ENCODE results near the gene CCDC73.

Gene CCDC73

DNA sequence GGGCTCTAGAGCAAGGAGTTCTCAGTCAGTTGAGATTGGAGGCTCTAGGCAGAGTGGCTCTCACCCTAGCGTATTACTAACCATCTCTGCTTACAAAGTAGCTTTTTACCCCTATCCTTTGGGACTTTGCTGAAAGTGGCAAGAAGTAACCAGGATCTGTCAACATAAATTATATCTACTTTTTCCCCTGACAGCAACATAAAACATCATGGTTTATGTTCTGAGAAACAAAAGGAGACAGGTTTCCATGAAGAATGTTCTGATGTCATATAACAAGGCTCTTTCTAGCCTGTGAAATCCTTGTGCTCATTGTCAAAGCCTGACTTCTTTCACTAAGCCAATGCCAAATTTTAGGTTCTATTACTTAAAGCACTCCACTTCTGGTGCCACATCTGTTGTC is 218.0 kb downstream of the CCDC73 start:
- in situ Hi-C loops (cut with MboI; ENCODE audit: low pct_unique_long_range_greater_than_20kb, low sequenced_read_pairs, unreplicated experiment): no loop called here
- TF ChIP-seq, protein P1, sequence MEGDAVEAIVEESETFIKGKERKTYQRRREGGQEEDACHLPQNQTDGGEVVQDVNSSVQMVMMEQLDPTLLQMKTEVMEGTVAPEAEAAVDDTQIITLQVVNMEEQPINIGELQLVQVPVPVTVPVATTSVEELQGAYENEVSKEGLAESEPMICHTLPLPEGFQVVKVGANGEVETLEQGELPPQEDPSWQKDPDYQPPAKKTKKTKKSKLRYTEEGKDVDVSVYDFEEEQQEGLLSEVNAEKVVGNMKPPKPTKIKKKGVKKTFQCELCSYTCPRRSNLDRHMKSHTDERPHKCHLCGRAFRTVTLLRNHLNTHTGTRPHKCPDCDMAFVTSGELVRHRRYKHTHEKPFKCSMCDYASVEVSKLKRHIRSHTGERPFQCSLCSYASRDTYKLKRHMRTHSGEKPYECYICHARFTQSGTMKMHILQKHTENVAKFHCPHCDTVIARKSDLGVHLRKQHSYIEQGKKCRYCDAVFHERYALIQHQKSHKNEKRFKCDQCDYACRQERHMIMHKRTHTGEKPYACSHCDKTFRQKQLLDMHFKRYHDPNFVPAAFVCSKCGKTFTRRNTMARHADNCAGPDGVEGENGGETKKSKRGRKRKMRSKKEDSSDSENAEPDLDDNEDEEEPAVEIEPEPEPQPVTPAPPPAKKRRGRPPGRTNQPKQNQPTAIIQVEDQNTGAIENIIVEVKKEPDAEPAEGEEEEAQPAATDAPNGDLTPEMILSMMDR (IDR thresholded peaks at IDR 0.05; ENCODE audit: extremely low read depth, insufficient read depth, missing control alignments): no peak
- no peak for DNase-seq (ENCODE audit: low spot score)

DNA sequence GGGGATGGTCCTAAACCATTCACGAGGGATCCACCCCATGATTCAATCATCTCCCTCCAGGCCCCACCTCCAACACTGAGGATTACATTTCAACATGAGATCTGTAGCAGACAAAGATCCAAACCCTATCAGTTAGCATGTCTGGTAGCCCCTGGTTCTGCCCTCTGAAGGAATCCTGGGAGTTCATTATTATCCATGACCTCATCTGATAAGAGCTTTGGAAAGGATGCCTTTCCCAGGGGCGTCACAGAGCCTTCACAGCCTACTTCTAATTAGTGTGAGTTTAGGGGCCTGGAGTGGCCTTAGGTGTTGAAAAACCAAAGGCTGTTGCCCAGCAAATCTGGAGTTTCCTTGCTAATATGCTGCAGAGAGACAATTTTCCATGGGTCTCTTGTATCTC is 219.4 kb downstream of the CCDC73 start:
- in situ Hi-C loops (cut with MboI; ENCODE audit: low pct_unique_long_range_greater_than_20kb, low sequenced_read_pairs, unreplicated experiment): no loop called here
- no peak for DNase-seq (ENCODE audit: low spot score)
- TF ChIP-seq, protein P1 (IDR thresholded peaks at IDR 0.05; ENCODE audit: extremely low read depth, insufficient read depth, missing control alignments): no peak

DNA sequence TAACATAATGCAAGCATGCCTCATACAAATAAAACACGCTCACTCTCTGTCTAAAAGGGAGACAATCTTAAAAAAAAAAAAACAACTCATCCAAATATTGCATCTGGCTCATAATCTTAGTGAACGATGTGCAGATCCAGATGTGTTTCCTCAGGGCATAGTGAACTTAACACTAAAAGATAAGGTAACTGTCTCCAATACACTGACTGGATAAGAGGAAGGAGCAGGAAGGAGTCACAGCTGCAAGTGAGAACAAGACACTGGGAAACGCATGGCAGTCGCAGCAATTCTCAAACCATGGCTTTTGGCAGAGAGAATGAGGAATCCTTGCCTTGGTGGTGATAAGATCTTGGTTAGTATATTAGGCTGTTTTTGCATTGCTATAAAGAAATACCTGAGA is 220.0 kb downstream of the CCDC73 start:
- in situ Hi-C loops (cut with MboI; ENCODE audit: low pct_unique_long_range_greater_than_20kb, low sequenced_read_pairs, unreplicated experiment): no loop called here
- TF ChIP-seq, protein P1 (IDR thresholded peaks at IDR 0.05; ENCODE audit: extremely low read depth, insufficient read depth, missing control alignments): no peak
- DNase-seq (ENCODE audit: low spot score): no peak

DNA sequence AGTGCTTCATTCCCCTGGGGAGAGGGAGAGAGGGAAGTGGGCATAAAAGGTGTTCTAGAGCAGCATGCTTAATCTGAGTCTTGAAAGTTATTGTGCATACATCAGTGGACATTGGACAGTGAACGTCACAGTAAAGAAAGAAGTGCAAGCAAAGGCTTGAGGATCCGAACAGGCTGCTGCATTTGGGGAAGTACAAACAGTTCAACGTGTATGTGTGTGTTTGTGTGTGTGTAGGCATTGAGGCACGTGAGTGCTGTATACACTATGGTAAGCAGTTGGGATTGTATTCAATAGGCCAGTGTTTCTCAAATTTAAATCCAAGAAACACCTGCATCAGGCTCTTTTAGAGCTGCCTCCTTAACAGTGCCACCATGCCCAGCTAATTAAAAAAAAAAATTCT is 221.2 kb downstream of the CCDC73 start:
- TF ChIP-seq, protein P1 (IDR thresholded peaks at IDR 0.05; ENCODE audit: extremely low read depth, insufficient read depth, missing control alignments): no peak
- no peak for DNase-seq (ENCODE audit: low spot score)

DNA sequence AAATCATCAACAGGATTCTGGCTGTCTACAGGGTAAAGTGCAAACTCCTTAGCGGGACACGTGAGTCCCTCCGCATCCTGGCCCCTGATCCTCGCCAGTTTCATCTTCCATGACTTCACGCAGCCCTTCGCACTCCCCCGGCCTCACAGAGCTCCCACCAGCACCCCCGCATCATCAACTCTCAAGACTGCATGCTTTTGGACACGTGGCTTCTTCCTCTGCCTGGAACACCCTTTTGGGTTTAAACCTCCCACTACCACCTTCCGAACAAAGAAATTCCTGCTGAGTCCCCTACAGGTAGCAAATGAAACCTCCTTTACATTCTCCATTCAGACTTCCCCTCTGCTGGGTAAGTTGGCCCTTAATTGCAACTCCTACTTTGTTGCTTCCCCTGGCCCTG is 223.4 kb downstream of the CCDC73 start:
- TF ChIP-seq, protein P1 (IDR thresholded peaks at IDR 0.05; ENCODE audit: extremely low read depth, insufficient read depth, missing control alignments): no peak
- DNase-seq (ENCODE audit: low spot score): no peak
- in situ Hi-C loops (cut with MboI; ENCODE audit: low pct_unique_long_range_greater_than_20kb, low sequenced_read_pairs, unreplicated experiment): no loop called here

More for the DNA sequence above, 221.2 kb downstream of the CCDC73 start:
- in situ Hi-C loops (cut with MboI; ENCODE audit: low pct_unique_long_range_greater_than_20kb, low sequenced_read_pairs, unreplicated experiment): no loop called here

DNA sequence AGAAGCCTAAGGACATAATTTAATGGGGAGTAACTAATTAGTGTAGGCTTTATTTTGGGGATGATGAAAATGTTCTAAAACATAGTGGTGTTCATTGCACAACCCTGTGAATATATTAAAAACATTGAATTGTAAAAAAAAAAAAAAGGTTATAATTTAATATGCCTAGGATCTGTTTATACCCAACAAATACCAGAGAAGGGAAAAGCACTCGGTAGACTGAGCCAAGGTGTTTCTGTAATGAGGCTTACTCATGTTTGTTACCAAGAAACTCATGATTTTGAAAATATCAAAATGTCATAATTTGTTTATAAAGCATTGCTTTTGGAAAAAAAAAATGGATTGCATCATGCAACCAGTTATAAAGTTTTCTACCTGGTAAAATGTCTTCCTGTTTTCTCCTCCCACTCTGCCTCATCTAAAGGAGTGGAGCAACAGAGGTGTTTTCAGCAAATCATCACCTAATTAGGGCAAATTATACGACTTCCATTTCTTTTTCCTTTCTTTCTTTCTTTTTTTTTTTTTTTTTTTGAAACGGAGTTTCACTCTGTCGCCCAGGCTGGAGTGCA is 225.1 kb downstream of the CCDC73 start:
- TF ChIP-seq, protein P1 (IDR thresholded peaks at IDR 0.05; ENCODE audit: extremely low read depth, insufficient read depth, missing control alignments): no peak
- DNase-seq (ENCODE audit: low spot score): no peak
- in situ Hi-C loops (cut with MboI; ENCODE audit: low pct_unique_long_range_greater_than_20kb, low sequenced_read_pairs, unreplicated experiment): no loop called here

DNA sequence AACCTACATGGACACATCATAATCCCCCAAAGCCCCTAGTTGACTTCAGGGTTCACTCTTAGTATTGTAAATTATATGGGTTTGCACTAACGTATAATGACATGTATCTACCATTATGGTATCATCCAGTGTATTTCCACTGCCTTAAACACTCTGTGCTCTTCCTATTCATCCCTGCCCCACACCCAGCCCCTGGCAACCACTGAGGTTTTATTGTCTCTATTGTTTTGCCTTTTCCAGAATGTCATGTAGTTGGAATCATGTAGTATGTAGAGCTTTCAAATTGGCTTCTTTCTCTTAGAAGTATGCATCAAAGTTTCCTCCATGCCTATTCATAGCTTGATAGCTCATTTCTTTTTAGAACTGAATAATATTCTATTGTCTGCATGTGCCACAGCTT is 227.3 kb downstream of the CCDC73 start:
- TF ChIP-seq, protein P1 (IDR thresholded peaks at IDR 0.05; ENCODE audit: extremely low read depth, insufficient read depth, missing control alignments): no peak
- DNase-seq (ENCODE audit: low spot score): no peak
- in situ Hi-C loops (cut with MboI; ENCODE audit: low pct_unique_long_range_greater_than_20kb, low sequenced_read_pairs, unreplicated experiment): no loop called here
